Caco-2 (cell line): ENCODE measurements around the gene JAG1. TPM values are rescaled to one million over a fixed set of nuclear protein-coding genes. Genes with fewer than 3 reads are reported as not detected.

Experiments
- BruUV-seq: library from RNA; stranded (reverse); fragments of 400-500 nt; replicated peaks from 2 replicates; lab custom pipeline; 2021; lab: Mats Ljungman, UMichigan
- CTCF ChIA-PET: fragments of 300-600 bp; sonication (Branson Sonifier 250); formaldehyde crosslinking; loops from one replicate; lab custom pipeline; 2022; ENCODE audit warnings: antibody characterized with exemption; lab: Charles Lee
- POLR2A ChIA-PET: fragments of 300-600 bp; sonication (Branson Sonifier 250); formaldehyde crosslinking; loops from one replicate; lab custom pipeline; 2022; ENCODE audit warnings: antibody characterized with exemption; lab: Charles Lee
- DNase-seq, 2 experiments: peaks; one replicate each; pipeline versions ENCODE4 v3.0.0 to v3.0.0-alpha.2; 2020 to 2022
- H3K27me3 ChIP-seq: replicated peaks from 2 replicates; pipeline ENCODE4 v1.6.0; 2011; ENCODE audit warnings: low read length; ENCODE audit not compliant: control insufficient read depth, insufficient read depth
- H3K36me3 ChIP-seq: 2 replicates; pipeline ENCODE4 v1.5.1; 2011; ENCODE audit warnings: low read length; ENCODE audit not compliant: control insufficient read depth, insufficient read depth
- H3K4me1 ChIP-seq: fragments of 250-450 bp; sonication (Bioruptor Pico); 2 replicates; pipeline ENCODE4 v1.5.1; 2020; ENCODE audit warnings: mild to moderate bottlenecking
- H3K4me3 ChIP-seq: 2 replicates; pipeline ENCODE4 v1.5.1; 2011; ENCODE audit warnings: low read depth, mild to moderate bottlenecking, control low read depth, low read length
- H3K9me3 ChIP-seq: fragments of 250-450 bp; sonication (Bioruptor Pico); 2 replicates; pipeline ENCODE4 v1.5.1; 2020; ENCODE audit warnings: mild to moderate bottlenecking, moderate library complexity
- H3K27ac Mint-ChIP-seq: one replicate; pipeline ENCODE4 v1.8.0; 2022; ENCODE audit warnings: mixed read lengths; ENCODE audit not compliant: unreplicated experiment
- H3K27me3 Mint-ChIP-seq: one replicate; pipeline ENCODE4 v1.8.0; 2022; ENCODE audit warnings: mixed read lengths; ENCODE audit not compliant: insufficient read depth, unreplicated experiment
- H3K36me3 Mint-ChIP-seq: one replicate; pipeline ENCODE4 v1.8.0; 2022; ENCODE audit warnings: mild to moderate bottlenecking, mixed read lengths; ENCODE audit not compliant: insufficient read depth, unreplicated experiment
- H3K4me1 Mint-ChIP-seq: one replicate; pipeline ENCODE4 v1.8.0; 2022; ENCODE audit warnings: low read depth, mixed read lengths; ENCODE audit not compliant: unreplicated experiment
- H3K4me3 Mint-ChIP-seq: one replicate; pipeline ENCODE4 v1.8.0; 2022; ENCODE audit warnings: mild to moderate bottlenecking, moderate library complexity, mixed read lengths; ENCODE audit not compliant: unreplicated experiment
- H3K9me3 Mint-ChIP-seq: one replicate; pipeline ENCODE4 v1.8.0; 2022; ENCODE audit warnings: mixed read lengths; ENCODE audit not compliant: unreplicated experiment
- intact Hi-C: fragments of 100-400 bp; cut with micrococcal nuclease; formaldehyde crosslinking; loops from one replicate; pipeline ENCODE4 v1.10.0; 2022; ENCODE audit not compliant: unreplicated experiment
- total RNA-seq: library from RNA; stranded (reverse); gene quantifications from 2 replicates; pipeline ENCODE4 v1.2.3, GENCODE V29; 2022
- TF ChIP-seq, protein P1 (sequence below), 2 experiments: fragments of 200-600 bp in 1 of 2; IDR thresholded peaks; 1 replicate in 1 of 2; 2 replicates in 1 of 2; pipeline versions ENCODE4 v1.5.1 to v1.8.0; 2011 to 2022; ENCODE audit warnings: antibody characterized with exemption in 1 of 2, control low read depth in 1 of 2, inconsistent platforms in 1 of 2, low read depth in 1 of 2, low read length in 1 of 2, mild to moderate bottlenecking in 1 of 2, moderate library complexity in 1 of 2; ENCODE audit not compliant: insufficient read depth in 1 of 2, severe bottlenecking in 1 of 2, unreplicated experiment in 1 of 2

Gene JAG1
- total RNA-seq, 1 experiment from 2014 or later = 69.8 TPM

DNA sequence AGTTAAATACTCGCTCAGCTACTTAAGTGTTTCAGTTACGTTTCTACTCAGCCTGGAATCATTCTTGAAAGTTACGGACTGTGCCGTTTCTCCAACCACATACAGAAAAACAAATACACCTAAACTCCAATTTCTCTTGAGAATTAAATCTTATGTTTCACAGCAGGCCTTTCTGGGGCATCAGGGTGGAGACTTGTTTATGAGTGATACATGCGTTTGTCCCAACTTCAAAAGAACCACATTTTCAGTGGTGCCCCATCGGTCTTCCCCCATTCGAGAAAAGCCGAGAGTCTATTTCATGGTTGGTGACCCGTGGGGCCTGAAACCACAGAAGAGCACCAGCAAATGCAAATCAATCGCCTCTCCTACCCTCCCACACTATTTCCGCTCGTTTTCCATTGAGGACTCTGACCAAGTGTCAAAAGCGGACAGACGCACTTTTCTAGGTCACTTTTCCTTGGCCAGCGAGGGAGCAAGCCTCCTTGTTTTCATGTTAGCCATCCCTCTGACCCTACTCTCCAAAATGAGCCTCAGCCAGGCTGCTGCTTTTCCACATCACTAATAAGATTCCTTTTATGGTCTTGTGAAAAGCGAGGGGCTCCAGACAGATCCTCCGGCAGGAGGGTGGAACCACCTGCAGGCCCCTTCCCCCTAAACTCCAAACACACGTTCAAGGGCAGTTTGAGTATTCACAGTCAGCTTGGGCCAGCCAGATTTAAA lies 3.1 kb downstream of the JAG1 start:
- H3K36me3 ChIP-seq = peaks cover 4% of the 10 kb centered on the region; the same call in 1 of the 2 replicates
- peaks cover 21% of the 10 kb centered on the region for H3K4me1 Mint-ChIP-seq
- DNase-seq = no peak
- no peaks in the 10 kb centered on the region for H3K9me3 ChIP-seq
- intact Hi-C loops = loop anchor here (1.0 to 10.0 kb wide), 2 partner anchors 784 to 874 kb away; no protein-coding TSS in a partner anchor
- TF ChIP-seq, protein P1, sequence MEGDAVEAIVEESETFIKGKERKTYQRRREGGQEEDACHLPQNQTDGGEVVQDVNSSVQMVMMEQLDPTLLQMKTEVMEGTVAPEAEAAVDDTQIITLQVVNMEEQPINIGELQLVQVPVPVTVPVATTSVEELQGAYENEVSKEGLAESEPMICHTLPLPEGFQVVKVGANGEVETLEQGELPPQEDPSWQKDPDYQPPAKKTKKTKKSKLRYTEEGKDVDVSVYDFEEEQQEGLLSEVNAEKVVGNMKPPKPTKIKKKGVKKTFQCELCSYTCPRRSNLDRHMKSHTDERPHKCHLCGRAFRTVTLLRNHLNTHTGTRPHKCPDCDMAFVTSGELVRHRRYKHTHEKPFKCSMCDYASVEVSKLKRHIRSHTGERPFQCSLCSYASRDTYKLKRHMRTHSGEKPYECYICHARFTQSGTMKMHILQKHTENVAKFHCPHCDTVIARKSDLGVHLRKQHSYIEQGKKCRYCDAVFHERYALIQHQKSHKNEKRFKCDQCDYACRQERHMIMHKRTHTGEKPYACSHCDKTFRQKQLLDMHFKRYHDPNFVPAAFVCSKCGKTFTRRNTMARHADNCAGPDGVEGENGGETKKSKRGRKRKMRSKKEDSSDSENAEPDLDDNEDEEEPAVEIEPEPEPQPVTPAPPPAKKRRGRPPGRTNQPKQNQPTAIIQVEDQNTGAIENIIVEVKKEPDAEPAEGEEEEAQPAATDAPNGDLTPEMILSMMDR (IDR thresholded peaks at IDR 0.05; ENCODE audit: insufficient read depth in 1 of 2, low read depth in 1 of 2, low read length in 1 of 2, severe bottlenecking in 1 of 2, unreplicated experiment in 1 of 2) = no peak
- peak overlapping the region; percentile 97 for H3K4me3 ChIP-seq
- peak overlapping the region; percentile 100 for H3K4me3 Mint-ChIP-seq
- H3K27ac Mint-ChIP-seq = peak overlapping the region; percentile 78
- H3K4me1 ChIP-seq = peaks cover 17% of the 10 kb centered on the region
- peaks cover 81% of the 10 kb centered on the region for H3K36me3 Mint-ChIP-seq
- no TSS peak for BruUV-seq
- ChIA-PET POLR2A (interaction anchor here (1.1 kb wide), 1 partner anchor 10 kb away, joined by 6 read pairs; no protein-coding TSS in a partner anchor), CTCF (interaction anchor here (1.1 to 2.0 kb wide), 5 partner anchors 10 to 597 kb away, joined by 3 to 11 read pairs (median 3); no protein-coding TSS in a partner anchor)
- peaks cover 2% of the 10 kb centered on the region for H3K27me3 Mint-ChIP-seq
- no peaks in the 10 kb centered on the region for H3K9me3 Mint-ChIP-seq
- no peaks in the 10 kb centered on the region for H3K27me3 ChIP-seq

DNA sequence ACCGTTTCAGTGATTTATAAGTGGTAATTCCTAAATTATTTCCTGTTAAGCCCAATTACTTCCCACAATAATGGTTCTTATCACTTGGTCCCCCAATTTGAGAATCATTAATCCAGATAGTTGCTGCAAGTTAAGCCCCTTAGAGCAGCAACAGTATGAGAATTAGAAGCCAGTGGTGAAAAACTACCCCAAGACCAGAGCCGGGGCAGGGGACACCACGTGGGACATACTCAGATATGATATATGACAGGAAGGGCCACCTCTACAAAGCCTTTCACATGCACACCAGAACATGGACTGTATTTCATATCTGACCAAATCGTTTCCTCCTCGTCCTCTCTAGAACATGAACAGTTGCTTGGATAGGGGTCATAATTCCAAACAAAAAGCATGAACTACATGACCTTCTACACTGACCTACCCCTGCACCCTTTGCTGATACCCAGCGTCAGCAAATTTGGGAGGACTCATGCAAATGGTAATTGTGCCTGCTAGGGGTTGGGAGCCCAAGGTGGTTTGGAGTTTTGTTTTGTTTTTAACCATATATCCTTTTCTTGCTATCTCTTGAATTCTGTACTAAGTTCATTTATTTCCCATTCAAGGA lies 3.9 kb downstream of the JAG1 start:
- H3K27me3 Mint-ChIP-seq = peaks cover 2% of the 10 kb centered on the region
- Histone ChIP-seq H3K4me1 (peaks cover 24% of the 10 kb centered on the region), H3K27me3 (no peaks in the 10 kb centered on the region), H3K9me3 (no peaks in the 10 kb centered on the region), H3K4me3 (no peak overlapping the region), H3K36me3 (peaks cover 4% of the 10 kb centered on the region; the same call in 1 of the 2 replicates)
- ChIA-PET POLR2A (no interaction called here), CTCF (interaction anchor here (2.0 kb wide), 1 partner anchor 10 kb away, joined by 11 read pairs; no protein-coding TSS in a partner anchor)
- H3K4me3 Mint-ChIP-seq = peak overlapping the region; percentile 100
- no TSS peak for BruUV-seq
- TF ChIP-seq, protein P1 (IDR thresholded peaks at IDR 0.05; ENCODE audit: insufficient read depth in 1 of 2, low read depth in 1 of 2, low read length in 1 of 2, severe bottlenecking in 1 of 2, unreplicated experiment in 1 of 2) = no peak
- H3K4me1 Mint-ChIP-seq = peaks cover 29% of the 10 kb centered on the region
- H3K27ac Mint-ChIP-seq = no peak overlapping the region
- intact Hi-C loops = loop anchor here (10.0 kb wide), 1 partner anchor 785 kb away; no protein-coding TSS in a partner anchor
- H3K36me3 Mint-ChIP-seq = peaks cover 86% of the 10 kb centered on the region
- DNase-seq = no peak
- H3K9me3 Mint-ChIP-seq = no peaks in the 10 kb centered on the region

DNA sequence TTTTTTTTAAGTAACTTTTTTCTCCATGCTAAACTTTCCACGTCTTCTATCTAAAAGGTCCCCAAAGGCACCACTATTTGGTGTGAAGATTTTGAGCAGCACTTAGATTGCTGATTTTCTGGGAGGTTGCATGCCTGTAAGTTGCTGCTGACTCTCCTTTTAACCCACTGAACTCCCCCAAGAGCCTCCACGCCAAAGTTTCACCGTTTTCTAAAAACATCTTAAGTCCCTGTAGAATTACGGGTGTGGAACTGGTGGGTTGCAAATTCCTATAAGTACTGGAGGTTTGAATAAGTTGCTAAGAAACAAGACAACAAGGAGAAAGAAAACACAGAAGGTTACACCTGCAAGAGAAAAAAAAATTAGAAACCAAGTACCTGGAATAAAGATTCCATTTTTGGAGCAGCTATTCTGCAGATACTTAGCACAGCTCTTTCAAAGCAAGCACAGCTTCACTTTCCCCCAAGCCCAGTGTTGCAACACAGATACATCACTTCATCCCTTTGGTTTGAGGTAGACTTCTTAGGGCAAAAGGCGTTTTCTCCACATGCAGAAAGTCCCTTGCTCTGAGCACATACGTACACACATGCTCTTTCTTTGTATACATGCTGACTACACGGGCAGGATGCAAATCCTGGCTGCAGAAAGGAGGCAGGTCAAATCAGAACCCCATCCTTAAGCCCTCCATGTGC lies 5.0 kb downstream of the JAG1 start:
- intact Hi-C loops = no loop called here
- Histone ChIP-seq H3K4me3 (no peak overlapping the region), H3K9me3 (no peaks in the 10 kb centered on the region), H3K36me3 (peaks cover 4% of the 10 kb centered on the region; the same call in 1 of the 2 replicates), H3K4me1 (peaks cover 36% of the 10 kb centered on the region), H3K27me3 (no peaks in the 10 kb centered on the region)
- ChIA-PET CTCF (interaction anchor here (0.6 kb wide), 1 partner anchor 32 kb away, joined by 7 read pairs; no protein-coding TSS in a partner anchor), POLR2A (interaction anchor here (0.6 kb wide), 2 partner anchors 32 to 980 kb away, joined by 4 to 7 read pairs; no protein-coding TSS in a partner anchor)
- Mint-ChIP-seq H3K27me3 (peaks cover 2% of the 10 kb centered on the region), H3K36me3 (peaks cover 93% of the 10 kb centered on the region), H3K9me3 (no peaks in the 10 kb centered on the region), H3K4me1 (peaks cover 40% of the 10 kb centered on the region), H3K4me3 (peak overlapping the region; percentile 11), H3K27ac (no peak overlapping the region)
- TF ChIP-seq, protein P1 (IDR thresholded peaks at IDR 0.05; ENCODE audit: insufficient read depth in 1 of 2, low read depth in 1 of 2, low read length in 1 of 2, severe bottlenecking in 1 of 2, unreplicated experiment in 1 of 2) = no peak
- no TSS peak for BruUV-seq
- DNase-seq = no peak
